ENCODE measurements around the gene GADL1.

DNA sequence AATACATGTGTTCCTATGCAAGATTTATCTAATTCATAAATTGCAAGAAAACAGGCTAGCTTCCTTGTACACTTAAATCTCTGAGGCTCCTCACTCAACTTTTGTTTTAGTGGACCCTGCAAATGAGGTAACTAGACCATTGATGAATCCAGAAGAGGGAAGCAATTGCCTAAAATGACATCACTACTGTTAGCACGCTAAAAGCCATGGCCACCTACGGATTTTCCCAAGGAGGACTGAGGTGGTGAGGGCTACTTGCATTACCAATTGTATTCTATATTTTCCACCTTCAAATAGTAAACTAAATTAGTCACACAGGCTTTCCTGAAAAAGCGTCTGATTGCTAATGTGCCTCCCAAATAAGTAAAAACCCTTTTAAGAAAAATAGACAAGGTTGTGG lies 140.7 kb downstream of the GADL1 start:
- TF ChIP-seq, protein P1, sequence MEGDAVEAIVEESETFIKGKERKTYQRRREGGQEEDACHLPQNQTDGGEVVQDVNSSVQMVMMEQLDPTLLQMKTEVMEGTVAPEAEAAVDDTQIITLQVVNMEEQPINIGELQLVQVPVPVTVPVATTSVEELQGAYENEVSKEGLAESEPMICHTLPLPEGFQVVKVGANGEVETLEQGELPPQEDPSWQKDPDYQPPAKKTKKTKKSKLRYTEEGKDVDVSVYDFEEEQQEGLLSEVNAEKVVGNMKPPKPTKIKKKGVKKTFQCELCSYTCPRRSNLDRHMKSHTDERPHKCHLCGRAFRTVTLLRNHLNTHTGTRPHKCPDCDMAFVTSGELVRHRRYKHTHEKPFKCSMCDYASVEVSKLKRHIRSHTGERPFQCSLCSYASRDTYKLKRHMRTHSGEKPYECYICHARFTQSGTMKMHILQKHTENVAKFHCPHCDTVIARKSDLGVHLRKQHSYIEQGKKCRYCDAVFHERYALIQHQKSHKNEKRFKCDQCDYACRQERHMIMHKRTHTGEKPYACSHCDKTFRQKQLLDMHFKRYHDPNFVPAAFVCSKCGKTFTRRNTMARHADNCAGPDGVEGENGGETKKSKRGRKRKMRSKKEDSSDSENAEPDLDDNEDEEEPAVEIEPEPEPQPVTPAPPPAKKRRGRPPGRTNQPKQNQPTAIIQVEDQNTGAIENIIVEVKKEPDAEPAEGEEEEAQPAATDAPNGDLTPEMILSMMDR (IDR thresholded peaks at IDR 0.05 in 2 of 3, conservative IDR thresholded peaks at IDR 0.05 in 1 of 3; ENCODE audit: borderline replicate concordance in 1 of 3, insufficient read depth in 1 of 3, low read depth in 2 of 3, low read length in 2 of 3) = no peak
- TF ChIP-seq POLR2A (IDR thresholded peaks at IDR 0.05; ENCODE audit: borderline replicate concordance, extremely low read depth, insufficient read depth, insufficient read length) (no peak), ZNF274 (IDR thresholded peaks at IDR 0.05; ENCODE audit: low read depth, low read length) (no peak), JUND (IDR thresholded peaks at IDR 0.05) (no peak), POLR2AphosphoS5 (IDR thresholded peaks at IDR 0.05; ENCODE audit: low read depth, low read length) (no peak)
- TF ChIP-seq, protein P2, sequence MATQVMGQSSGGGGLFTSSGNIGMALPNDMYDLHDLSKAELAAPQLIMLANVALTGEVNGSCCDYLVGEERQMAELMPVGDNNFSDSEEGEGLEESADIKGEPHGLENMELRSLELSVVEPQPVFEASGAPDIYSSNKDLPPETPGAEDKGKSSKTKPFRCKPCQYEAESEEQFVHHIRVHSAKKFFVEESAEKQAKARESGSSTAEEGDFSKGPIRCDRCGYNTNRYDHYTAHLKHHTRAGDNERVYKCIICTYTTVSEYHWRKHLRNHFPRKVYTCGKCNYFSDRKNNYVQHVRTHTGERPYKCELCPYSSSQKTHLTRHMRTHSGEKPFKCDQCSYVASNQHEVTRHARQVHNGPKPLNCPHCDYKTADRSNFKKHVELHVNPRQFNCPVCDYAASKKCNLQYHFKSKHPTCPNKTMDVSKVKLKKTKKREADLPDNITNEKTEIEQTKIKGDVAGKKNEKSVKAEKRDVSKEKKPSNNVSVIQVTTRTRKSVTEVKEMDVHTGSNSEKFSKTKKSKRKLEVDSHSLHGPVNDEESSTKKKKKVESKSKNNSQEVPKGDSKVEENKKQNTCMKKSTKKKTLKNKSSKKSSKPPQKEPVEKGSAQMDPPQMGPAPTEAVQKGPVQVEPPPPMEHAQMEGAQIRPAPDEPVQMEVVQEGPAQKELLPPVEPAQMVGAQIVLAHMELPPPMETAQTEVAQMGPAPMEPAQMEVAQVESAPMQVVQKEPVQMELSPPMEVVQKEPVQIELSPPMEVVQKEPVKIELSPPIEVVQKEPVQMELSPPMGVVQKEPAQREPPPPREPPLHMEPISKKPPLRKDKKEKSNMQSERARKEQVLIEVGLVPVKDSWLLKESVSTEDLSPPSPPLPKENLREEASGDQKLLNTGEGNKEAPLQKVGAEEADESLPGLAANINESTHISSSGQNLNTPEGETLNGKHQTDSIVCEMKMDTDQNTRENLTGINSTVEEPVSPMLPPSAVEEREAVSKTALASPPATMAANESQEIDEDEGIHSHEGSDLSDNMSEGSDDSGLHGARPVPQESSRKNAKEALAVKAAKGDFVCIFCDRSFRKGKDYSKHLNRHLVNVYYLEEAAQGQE (IDR thresholded peaks at IDR 0.05; ENCODE audit: low read depth) = no peak
